Panc1 (cell line): ENCODE data around the gene SPSB3. TPM values are rescaled to one million over a fixed set of nuclear protein-coding genes. Genes with fewer than 3 reads are reported as not detected.

Experiments
- microRNA-seq: library from miRNA; unstranded; fragments of <30 nt; microRNA quantifications from one replicate; pipeline ENCODE4 v1.1.0, GENCODE V29; 2020; ENCODE audit not compliant: unreplicated experiment
- total RNA-seq: library from RNA; stranded (reverse); gene quantifications from one replicate; pipeline ENCODE4 v1.2.1, GENCODE V29; 2021; ENCODE audit not compliant: unreplicated experiment

SPSB3 gene
- total RNA-seq, 1 experiment from 2014 or later: 23.0 TPM

Small RNA genes lying within 50 kb of the gene (microRNA-seq; reads per million reads assigned to microRNA genes)
- gene MIR3177: 3.8 reads per million, percentile 8 among the genes with 10 or more reads in this experiment

Other genes with a start within 250 kb of the SPSB3 start
- gene TMEM204, start 248.9 kb downstream of the SPSB3 start, total RNA-seq: 0.13 TPM
- gene IFT140, start 170.5 kb downstream of the SPSB3 start, total RNA-seq: 25.5 TPM
- gene CRAMP1, start 170.2 kb downstream of the SPSB3 start, total RNA-seq: 28.8 TPM
- gene JPT2, start 104.3 kb downstream of the SPSB3 start, total RNA-seq: 200 TPM
- gene MAPK8IP3, start 76.4 kb downstream of the SPSB3 start, total RNA-seq: 108 TPM
- gene NME3, start 11.0 kb downstream of the SPSB3 start, total RNA-seq: 117 TPM
- gene EME2, start 9.8 kb downstream of the SPSB3 start, total RNA-seq: 53.4 TPM
- 187 TPM for gene MRPS34, start 9.4 kb downstream of the SPSB3 start, total RNA-seq
- gene NUBP2, start 389 bp upstream of the SPSB3 start, total RNA-seq: 85.8 TPM
- gene IGFALS, start 11.1 kb upstream of the SPSB3 start, total RNA-seq: 0.10 TPM
- gene HAGH, start 44.3 kb upstream of the SPSB3 start, total RNA-seq: 58.9 TPM
- 34.6 TPM for gene FAHD1, start 44.6 kb upstream of the SPSB3 start, total RNA-seq
- not detected for gene MEIOB, start 89.6 kb upstream of the SPSB3 start, total RNA-seq
- gene HS3ST6, start 135.8 kb upstream of the SPSB3 start, total RNA-seq: 3.3 TPM
- 25.3 TPM for gene MSRB1, start 160.6 kb upstream of the SPSB3 start, total RNA-seq
- gene RPL3L, start 172.1 kb upstream of the SPSB3 start, total RNA-seq: 0.26 TPM
- gene NDUFB10, start 177.0 kb upstream of the SPSB3 start, total RNA-seq: 287 TPM
- gene RPS2, start 182.3 kb upstream of the SPSB3 start, total RNA-seq: 2,794 TPM
- not detected for gene RNF151, start 184.3 kb upstream of the SPSB3 start, total RNA-seq
- 42.4 TPM for gene TBL3, start 189.5 kb upstream of the SPSB3 start, total RNA-seq
- 4.0 TPM for gene NOXO1, start 198.9 kb upstream of the SPSB3 start, total RNA-seq
- 49.2 TPM for gene GFER, start 201.6 kb upstream of the SPSB3 start, total RNA-seq
- gene SYNGR3, start 207.4 kb upstream of the SPSB3 start, total RNA-seq: 15.2 TPM
- 85.7 TPM for gene ZNF598, start 227.2 kb upstream of the SPSB3 start, total RNA-seq
- 15.3 TPM for gene NPW, start 237.2 kb upstream of the SPSB3 start, total RNA-seq
- gene NHERF2, start 244.3 kb upstream of the SPSB3 start, total RNA-seq: 174 TPM